Peyer's patch (tissue), 4 donors: Measurements from ENCODE around the gene PKN3. TPM values are rescaled to one million over a fixed set of nuclear protein-coding genes. Genes with fewer than 3 reads are reported as not detected.
"Not testable (repeated sequence)": the region's sequence is repeated elsewhere in the genome, so short reads cannot be mapped to it uniquely, and the experiment has no call there.

Experiments
- DNase-seq, 3 donors: peaks; one replicate each; pipeline ENCODE4 v3.0.0-alpha.2; 2017 to 2019
- H3K27ac ChIP-seq, 4 donors: fragments of 200-600 bp; sonication (generic); one replicate each; pipeline ENCODE4 v1.5.1; 2016 to 2019
- H3K27me3 ChIP-seq, 2 donors: fragments of 200-600 bp; sonication (generic); one replicate each; pipeline ENCODE4 v1.5.1; 2019
- H3K36me3 ChIP-seq, 3 donors: fragments of 200-600 bp; sonication (generic); one replicate each; pipeline ENCODE4 v1.5.1; 2016 to 2019
- H3K4me1 ChIP-seq, 4 donors: fragments of 200-600 bp; sonication (generic); one replicate each; pipeline ENCODE4 v1.5.1; 2016 to 2019
- H3K4me3 ChIP-seq, 4 donors: fragments of 200-600 bp; sonication (generic); 1 replicate in 3 of 4; 2 replicates in 1 of 4; pipeline ENCODE4 v1.5.1; 2016 to 2019; ENCODE audit warnings: mild to moderate bottlenecking in 1 of 4
- H3K9me3 ChIP-seq, 4 donors: fragments of 200-600 bp; sonication (generic); one replicate each; pipeline ENCODE4 v1.5.1; 2016 to 2019; ENCODE audit warnings: mild to moderate bottlenecking in 1 of 4
- CTCF ChIP-seq, 6 experiments: fragments of 450-650 bp in 4 of 6; fragments of 200-600 bp in 2 of 6; sonication (generic) in 1 of 6; IDR thresholded peaks; one replicate each; pipeline ENCODE4 v1.5.1; 2017 to 2019; ENCODE audit warnings: antibody characterized with exemption in 6 of 6, mild to moderate bottlenecking in 3 of 6, moderate library complexity in 1 of 6
- POLR2A ChIP-seq, 2 donors: fragments of 450-650 bp; IDR thresholded peaks; one replicate each; pipeline ENCODE4 v1.5.1; 2017; ENCODE audit warnings: antibody characterized with exemption in 2 of 2, mild to moderate bottlenecking in 2 of 2, moderate library complexity in 2 of 2
- total RNA-seq, 4 donors: library from RNA; depleted of rRNA; stranded (reverse); fragments of >200 nt; gene quantifications; one replicate each; pipeline ENCODE4 v1.1.0, GENCODE V29; 2016

PKN3 gene
- total RNA-seq, 4 donors from 2014 or later: 5.6 to 15.7 (median 9.3) TPM

GRCh38 chr9:128689293-128689774 lies 13.0 kb upstream of the PKN3 start:
- H3K4me1 ChIP-seq: peaks cover 0 to 50% (median 20%) of the 10 kb centered on the region in 4 donors
- H3K4me3 ChIP-seq: peak overlapping the region; percentile 95 to 99 (median 96)
- no peaks in the 10 kb centered on the region for H3K27me3 ChIP-seq
- peak in 2 of 3 donors; percentile 52 to 77 for DNase-seq
- peaks cover 0 to 27% (median 0%) of the 10 kb centered on the region in 3 donors for H3K36me3 ChIP-seq
- no peak for TF ChIP-seq CTCF (IDR thresholded peaks at IDR 0.05)
- TF ChIP-seq POLR2A (IDR thresholded peaks at IDR 0.05): peak in 1 of 2 donors; percentile 91
- H3K9me3 ChIP-seq: no peaks in the 10 kb centered on the region
- H3K27ac ChIP-seq: peak overlapping the region; percentile 97 to 99 (median 98)

GRCh38 chr9:128689820-128690683 lies 12.3 kb upstream of the PKN3 start:
- peaks cover 0 to 44% (median 20%) of the 10 kb centered on the region in 4 donors for H3K4me1 ChIP-seq
- H3K9me3 ChIP-seq: no peaks in the 10 kb centered on the region
- no peaks in the 10 kb centered on the region for H3K27me3 ChIP-seq
- H3K36me3 ChIP-seq: peaks cover 0 to 35% (median 0%) of the 10 kb centered on the region in 3 donors
- peak in 2 of 3 donors; percentile 54 to 71 for DNase-seq
- H3K4me3 ChIP-seq: peak overlapping the region; percentile 64 to 99 (median 96)
- no peak for TF ChIP-seq CTCF (IDR thresholded peaks at IDR 0.05)
- no peak for TF ChIP-seq POLR2A (IDR thresholded peaks at IDR 0.05)
- H3K27ac ChIP-seq: peak overlapping the region; percentile 73 to 97 (median 78)

- Histone ChIP-seq H3K4me1 (peaks cover 0 to 38% (median 14%) of the 10 kb centered on the region in 4 donors), H3K4me3 (peak overlapping the region; percentile 64 to 99 (median 96)), H3K27ac (peak overlapping the region in 3 of 4 donors; percentile 73 to 82 (median 74)), H3K9me3 (no peaks in the 10 kb centered on the region), H3K27me3 (no peaks in the 10 kb centered on the region), H3K36me3 (peaks cover 0 to 39% (median 0%) of the 10 kb centered on the region in 3 donors)
- no peak for DNase-seq
- TF ChIP-seq CTCF (IDR thresholded peaks at IDR 0.05) (no peak), POLR2A (IDR thresholded peaks at IDR 0.05) (no peak)
Observed at GRCh38 chr9:128690684-128691034, 11.6 kb upstream of the PKN3 start.

- H3K36me3 ChIP-seq: peaks cover 0 to 42% (median 0%) of the 10 kb centered on the region in 3 donors
- not testable (repeated sequence) for DNase-seq, H3K27me3 ChIP-seq, H3K4me3 ChIP-seq, H3K27ac ChIP-seq, H3K9me3 ChIP-seq
- peaks cover 0 to 15% (median 4%) of the 10 kb centered on the region in 4 donors for H3K4me1 ChIP-seq
Observed at GRCh38 chr9:128693738-128694137, 8.6 kb upstream of the PKN3 start.

DNA sequence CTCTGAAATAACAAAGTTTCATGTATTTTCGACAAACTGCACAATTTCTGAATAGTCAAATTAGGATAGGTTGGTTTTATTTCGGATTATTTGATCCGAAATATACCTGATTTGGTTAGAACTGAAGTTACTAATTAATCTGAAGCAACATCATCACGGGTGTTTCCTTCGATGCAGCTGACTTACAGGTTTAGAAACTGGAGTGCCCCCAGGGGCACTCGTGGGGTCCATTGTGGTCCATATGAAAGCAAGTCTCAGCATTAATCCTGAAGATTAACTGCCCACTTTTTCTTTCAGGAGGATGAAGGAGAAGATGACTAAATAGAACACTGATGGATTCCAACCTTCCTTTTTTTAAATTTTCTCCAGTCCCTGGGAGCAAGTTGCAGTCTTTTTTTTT lies 8.0 kb upstream of the PKN3 start:
- peaks cover 0 to 42% (median 0%) of the 10 kb centered on the region in 3 donors for H3K36me3 ChIP-seq
- no peak for TF ChIP-seq POLR2A (IDR thresholded peaks at IDR 0.05)
- no peak for TF ChIP-seq CTCF (IDR thresholded peaks at IDR 0.05)
- H3K27ac ChIP-seq: no peak overlapping the region
- no peaks in the 10 kb centered on the region for H3K27me3 ChIP-seq
- DNase-seq: no peak
- H3K4me1 ChIP-seq: peaks cover 0 to 15% (median 4%) of the 10 kb centered on the region in 4 donors
- H3K9me3 ChIP-seq: no peaks in the 10 kb centered on the region
- H3K4me3 ChIP-seq: no peak overlapping the region
